NB4 (cell line): Measurements from ENCODE around the gene RASAL2.

ENCODE experiments used
- DNase-seq: peaks from one replicate; pipeline ENCODE4 v3.0.0; 2010; ENCODE audit warnings: low read depth
- H3K4me3 ChIP-seq: one replicate; pipeline ENCODE4 v1.5.1; 2011; ENCODE audit warnings: mild to moderate bottlenecking, low read depth, low read length, moderate library complexity
- MYC ChIP-seq: IDR thresholded peaks from 2 replicates; pipeline ENCODE4 v1.6.1; 2011; ENCODE audit warnings: low read depth, low read length
- POLR2A ChIP-seq: IDR thresholded peaks from 2 replicates; pipeline ENCODE4 v1.6.1; 2011; ENCODE audit warnings: mild to moderate bottlenecking; ENCODE audit not compliant: insufficient read length; ENCODE audit errors: extremely low read depth
- TF ChIP-seq, protein P1 (sequence below): IDR thresholded peaks from one replicate; pipeline ENCODE4 v1.5.1; 2012; ENCODE audit warnings: low read depth, low read length
- TF ChIP-seq, protein P2 (sequence below): IDR thresholded peaks from 2 replicates; pipeline ENCODE4 v1.6.1; 2011; ENCODE audit warnings: low read depth, low read length

Gene RASAL2

DNA sequence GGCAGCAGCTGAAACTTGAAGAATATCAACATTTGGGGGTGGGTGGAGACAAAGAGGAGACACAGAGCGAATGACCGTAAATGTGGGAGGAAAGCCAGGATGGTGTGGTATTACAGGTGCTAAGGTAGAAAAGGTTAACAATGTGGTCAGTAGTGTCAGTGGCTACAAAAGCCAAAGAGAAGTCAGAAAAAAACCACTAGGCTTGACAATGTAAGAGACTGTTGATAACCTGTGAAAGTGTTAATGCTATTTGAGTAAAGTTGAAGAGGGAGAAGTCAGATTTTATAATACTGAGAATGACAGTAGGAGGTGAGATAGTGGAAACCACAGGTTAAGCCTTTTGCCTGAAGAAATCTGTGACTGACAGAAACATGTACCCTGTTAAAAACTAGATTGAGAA is 282.1 kb downstream of the RASAL2 start:
- DNase-seq = no peak
- no peak overlapping the region for H3K4me3 ChIP-seq
- TF ChIP-seq MYC (no peak), POLR2A (no peak)
- TF ChIP-seq, protein P1, sequence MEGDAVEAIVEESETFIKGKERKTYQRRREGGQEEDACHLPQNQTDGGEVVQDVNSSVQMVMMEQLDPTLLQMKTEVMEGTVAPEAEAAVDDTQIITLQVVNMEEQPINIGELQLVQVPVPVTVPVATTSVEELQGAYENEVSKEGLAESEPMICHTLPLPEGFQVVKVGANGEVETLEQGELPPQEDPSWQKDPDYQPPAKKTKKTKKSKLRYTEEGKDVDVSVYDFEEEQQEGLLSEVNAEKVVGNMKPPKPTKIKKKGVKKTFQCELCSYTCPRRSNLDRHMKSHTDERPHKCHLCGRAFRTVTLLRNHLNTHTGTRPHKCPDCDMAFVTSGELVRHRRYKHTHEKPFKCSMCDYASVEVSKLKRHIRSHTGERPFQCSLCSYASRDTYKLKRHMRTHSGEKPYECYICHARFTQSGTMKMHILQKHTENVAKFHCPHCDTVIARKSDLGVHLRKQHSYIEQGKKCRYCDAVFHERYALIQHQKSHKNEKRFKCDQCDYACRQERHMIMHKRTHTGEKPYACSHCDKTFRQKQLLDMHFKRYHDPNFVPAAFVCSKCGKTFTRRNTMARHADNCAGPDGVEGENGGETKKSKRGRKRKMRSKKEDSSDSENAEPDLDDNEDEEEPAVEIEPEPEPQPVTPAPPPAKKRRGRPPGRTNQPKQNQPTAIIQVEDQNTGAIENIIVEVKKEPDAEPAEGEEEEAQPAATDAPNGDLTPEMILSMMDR = no peak
- TF ChIP-seq, protein P2, sequence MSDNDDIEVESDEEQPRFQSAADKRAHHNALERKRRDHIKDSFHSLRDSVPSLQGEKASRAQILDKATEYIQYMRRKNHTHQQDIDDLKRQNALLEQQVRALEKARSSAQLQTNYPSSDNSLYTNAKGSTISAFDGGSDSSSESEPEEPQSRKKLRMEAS = no peak

DNA sequence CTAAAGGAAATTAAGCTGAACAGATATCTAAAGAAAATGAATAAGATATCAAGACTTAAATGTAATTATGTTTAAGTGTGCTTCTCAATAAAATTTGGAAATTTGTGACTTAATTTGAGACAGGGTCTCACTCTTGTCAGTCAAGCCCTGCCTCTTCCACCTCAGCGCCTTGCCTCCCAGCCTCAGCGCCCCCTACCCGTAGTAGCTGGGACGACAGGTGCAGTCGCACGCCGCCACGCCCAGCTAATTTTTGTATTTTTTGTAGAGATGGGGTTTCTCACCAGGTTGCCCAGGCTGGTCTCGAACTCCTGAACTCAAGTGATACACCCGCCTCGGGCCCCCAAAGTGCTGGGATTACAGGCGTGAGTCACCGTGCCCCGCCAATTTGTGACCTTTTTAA is 285.9 kb downstream of the RASAL2 start:
- H3K4me3 ChIP-seq = no peak overlapping the region
- no peak for TF ChIP-seq POLR2A
- TF ChIP-seq, protein P2 = no peak
- TF ChIP-seq, protein P1 = no peak
- no peak for TF ChIP-seq MYC
- DNase-seq = no peak

- TF ChIP-seq, protein P1 = no peak
- TF ChIP-seq MYC = no peak
- no peak for TF ChIP-seq POLR2A
- TF ChIP-seq, protein P2 = no peak
- DNase-seq = no peak
- H3K4me3 ChIP-seq = no peak overlapping the region
These were observed 288.5 kb downstream of the RASAL2 start for GRCh38 chr1:178382372-178382771.

DNA sequence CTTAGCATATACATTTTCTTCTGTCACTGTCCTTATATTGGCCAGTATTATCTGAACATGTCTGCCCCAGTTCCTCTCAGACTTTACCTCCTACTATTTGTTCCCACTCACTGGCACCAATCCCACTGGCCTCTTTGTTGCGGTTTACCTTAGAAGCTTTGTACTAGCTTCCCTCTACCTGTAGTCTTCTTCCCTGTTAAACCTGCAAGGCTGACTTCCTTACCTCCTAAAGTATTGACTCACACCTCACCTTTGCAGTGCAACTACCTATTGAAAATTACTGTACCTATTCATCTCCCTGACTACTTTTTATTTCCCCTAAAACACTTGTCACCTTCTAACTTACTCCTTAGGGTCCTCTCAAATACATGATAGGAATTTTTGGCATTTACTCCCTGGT is 291.8 kb downstream of the RASAL2 start:
- no peak for DNase-seq
- no peak for TF ChIP-seq POLR2A
- TF ChIP-seq, protein P2 = no peak
- TF ChIP-seq, protein P1 = no peak
- no peak for TF ChIP-seq MYC

DNA sequence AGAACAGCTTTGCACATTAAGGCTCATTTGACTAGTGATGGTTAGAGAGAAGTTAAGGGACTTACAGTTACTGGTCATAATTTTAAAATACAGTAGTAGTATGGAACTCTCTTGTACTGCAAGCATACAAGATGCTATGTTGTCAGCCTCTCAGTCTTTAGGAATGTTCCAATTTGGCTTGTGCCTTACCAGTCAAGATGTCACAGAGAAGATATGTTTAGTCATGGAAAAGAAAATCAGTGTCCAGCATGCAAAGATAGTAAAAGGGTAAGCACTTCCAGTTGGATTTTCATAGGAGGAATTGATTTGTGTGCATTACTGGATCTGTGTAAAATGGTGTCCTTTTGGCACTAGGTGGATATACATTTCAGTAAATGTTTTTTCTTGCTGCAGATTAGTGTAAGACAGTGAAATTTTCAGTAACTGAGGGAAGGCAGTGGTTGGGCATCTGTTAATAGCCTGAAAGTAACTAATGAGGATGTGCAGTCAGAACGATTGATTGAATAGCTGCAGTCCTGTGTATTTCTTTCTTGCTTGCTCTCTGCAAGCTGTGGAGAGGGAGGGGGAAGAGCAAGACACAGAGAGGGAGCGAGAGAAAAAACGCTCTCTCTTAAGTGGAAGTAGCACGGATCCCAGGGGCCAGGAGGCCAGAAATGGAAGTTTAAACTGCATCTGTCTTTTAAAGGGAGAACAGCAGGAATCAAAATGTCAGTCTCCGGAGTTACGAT is 294.7 kb downstream of the RASAL2 start:
- DNase-seq = no peak
- TF ChIP-seq MYC (no peak), POLR2A (no peak)
- TF ChIP-seq, protein P2 = no peak
- TF ChIP-seq, protein P1 = no peak
- no peak overlapping the region for H3K4me3 ChIP-seq

More for the DNA sequence above, 291.8 kb downstream of the RASAL2 start:
- H3K4me3 ChIP-seq = no peak overlapping the region
